HG02571 (cell line): Measurements from ENCODE around the gene USH2A.

Source experiments
- ATAC-seq: cut with Tn5 transposase; IDR thresholded peaks from one replicate; pipeline ENCODE4 v1.9.1; 2021; ENCODE audit warnings: mild to moderate bottlenecking, moderate library complexity; ENCODE audit not compliant: unreplicated experiment

USH2A gene

GRCh38 chr1:216210081-216210480, 213.2 kb downstream of the USH2A start:
- no peak for ATAC-seq

- ATAC-seq = no peak
Measured at GRCh38 chr1:216209125-216209524, 214.1 kb downstream of the USH2A start.

GRCh38 chr1:216207154-216207553, 216.1 kb downstream of the USH2A start:
- ATAC-seq = no peak

GRCh38 chr1:216205176-216205575, 218.1 kb downstream of the USH2A start:
- no peak for ATAC-seq

GRCh38 chr1:216201946-216202345, 221.3 kb downstream of the USH2A start:
- no peak for ATAC-seq

- no peak for ATAC-seq
Measured at GRCh38 chr1:216200941-216201340, 222.3 kb downstream of the USH2A start.

- ATAC-seq = no peak
Measured at GRCh38 chr1:216194721-216195120, 228.5 kb downstream of the USH2A start.

- ATAC-seq = no peak
Measured at GRCh38 chr1:216193839-216194443, 229.3 kb downstream of the USH2A start.

GRCh38 chr1:216190438-216190837, 232.8 kb downstream of the USH2A start:
- ATAC-seq = no peak

- ATAC-seq = no peak
Measured at GRCh38 chr1:216186816-216187215, 236.4 kb downstream of the USH2A start.

GRCh38 chr1:216186141-216186540, 237.1 kb downstream of the USH2A start:
- ATAC-seq = no peak

GRCh38 chr1:216184126-216184680, 239.0 kb downstream of the USH2A start:
- no peak for ATAC-seq

- no peak for ATAC-seq
Measured at GRCh38 chr1:216183454-216183853, 239.8 kb downstream of the USH2A start.

GRCh38 chr1:216183007-216183406, 240.2 kb downstream of the USH2A start:
- ATAC-seq = no peak

- no peak for ATAC-seq
Measured at GRCh38 chr1:216181590-216181989, 241.7 kb downstream of the USH2A start.

- no peak for ATAC-seq
Measured at GRCh38 chr1:216178281-216178680, 245.0 kb downstream of the USH2A start.

- ATAC-seq = no peak
Measured at GRCh38 chr1:216176970-216177369, 246.3 kb downstream of the USH2A start.

GRCh38 chr1:216175714-216176113, 247.5 kb downstream of the USH2A start:
- no peak for ATAC-seq

- no peak for ATAC-seq
Measured at GRCh38 chr1:216173376-216173995, 249.8 kb downstream of the USH2A start.

- no peak for ATAC-seq
Measured at GRCh38 chr1:216169351-216169750, 253.9 kb downstream of the USH2A start.

GRCh38 chr1:216168546-216168945, 254.7 kb downstream of the USH2A start:
- ATAC-seq = no peak

GRCh38 chr1:216154063-216154462, 269.2 kb downstream of the USH2A start:
- no peak for ATAC-seq

- no peak for ATAC-seq
Measured at GRCh38 chr1:216153130-216153529, 270.1 kb downstream of the USH2A start.
